A673 (cell line): ENCODE measurements around the gene GCGR.

Experiments
- CTCF ChIP-seq: fragments of 300-800, 200-600 bp; sonication (generic); conservative IDR thresholded peaks from 2 replicates; pipeline ENCODE4 v1.5.1; 2017; ENCODE audit warnings: low read depth, mild to moderate bottlenecking, antibody characterized with exemption, low read length, moderate library complexity, mixed read lengths
- EZH2 ChIP-seq: fragments of 200-600 bp; sonication (generic); IDR thresholded peaks from 2 replicates; pipeline ENCODE4 v1.6.1; 2017; ENCODE audit warnings: borderline replicate concordance, low read depth, mild to moderate bottlenecking, mixed read lengths, antibody characterized with exemption, low read length; ENCODE audit not compliant: poor library complexity, severe bottlenecking

DNA sequence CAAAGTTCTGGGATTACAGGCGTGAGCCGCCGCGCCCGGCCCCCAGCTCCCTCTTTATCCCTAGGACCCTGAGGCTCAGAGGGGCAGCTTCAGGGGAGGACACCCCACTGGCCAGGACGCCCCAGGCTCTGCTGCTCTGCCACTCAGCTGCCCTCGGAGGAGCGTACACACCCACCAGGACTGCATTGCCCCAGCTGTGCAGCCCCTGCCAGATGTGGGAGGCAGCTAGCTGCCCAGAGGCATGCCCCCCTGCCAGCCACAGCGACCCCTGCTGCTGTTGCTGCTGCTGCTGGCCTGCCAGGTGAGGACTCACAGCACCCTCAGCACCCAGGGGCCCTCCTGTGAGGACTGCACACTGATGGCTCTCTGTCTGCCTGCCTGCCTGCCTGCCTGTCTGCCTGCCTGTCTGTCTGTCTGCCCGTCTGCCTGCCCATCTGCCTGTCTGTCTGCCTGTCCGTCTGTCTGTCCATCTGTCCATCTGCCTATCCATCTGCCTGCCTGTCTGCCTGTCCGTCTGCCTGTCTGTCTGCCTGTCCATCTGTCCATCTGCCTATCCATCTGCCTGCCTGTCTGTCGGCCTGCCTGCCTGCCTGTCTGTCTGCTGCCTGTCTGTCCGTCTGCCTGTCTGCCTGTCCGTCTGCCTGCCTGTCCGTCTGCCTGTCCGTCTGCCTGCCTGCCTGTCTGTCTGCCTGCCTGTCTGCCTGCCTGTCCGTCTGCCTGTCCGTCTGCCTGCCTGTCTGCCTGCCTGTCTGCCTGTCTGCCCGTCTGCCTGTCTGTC, 5.0 kb downstream of the GCGR start:
- TF ChIP-seq CTCF (no peak), EZH2 (no peak)
